AG04450 (cell line): ENCODE results near the gene MYH10. TPM values are rescaled to one million over a fixed set of nuclear protein-coding genes. Genes with fewer than 3 reads are reported as not detected.

Experiments
- CTCF ChIA-PET: fragments of 300-600, 350-600 bp; formaldehyde crosslinking; extraction: SDS; loops from one replicate; lab custom pipeline; 2022; ENCODE audit warnings: antibody characterized with exemption, inconsistent platforms; lab: Charles Lee
- POLR2A ChIA-PET: fragments of 350-600 bp; formaldehyde crosslinking; extraction: SDS; loops from one replicate; lab custom pipeline; 2021; ENCODE audit warnings: antibody characterized with exemption, inconsistent platforms; lab: Yijun Ruan, JAX
- DNase-seq: peaks from one replicate; pipeline ENCODE4 v3.0.0-alpha.2; 2011; ENCODE audit warnings: low read depth, low spot score
- H3K27ac ChIP-seq: one replicate; pipeline ENCODE4 v1.5.1; 2012; ENCODE audit warnings: low read depth, low read length, control low read depth
- H3K27me3 ChIP-seq: one replicate; pipeline ENCODE4 v1.6.0; 2012; ENCODE audit warnings: low read length; ENCODE audit not compliant: control insufficient read depth, insufficient read depth
- H3K4me3 ChIP-seq: 2 replicates; pipeline ENCODE4 v1.5.1; 2011; ENCODE audit warnings: mild to moderate bottlenecking, low read depth, low read length, control low read depth
- H3K9me3 ChIP-seq: 2 replicates; pipeline ENCODE4 v1.5.1; 2012; ENCODE audit warnings: low read length; ENCODE audit not compliant: control insufficient read depth, insufficient read depth
- polyA plus RNA-seq: library from polyadenylated mRNA; depleted of rRNA; stranded (reverse); fragments of >200 nt; gene quantifications from 2 replicates; pipeline ENCODE4 v1.2.3, GENCODE V29; 2011
- TF ChIP-seq, protein P1 (sequence below): IDR thresholded peaks from 2 replicates; pipeline ENCODE4 v1.5.1; 2011; ENCODE audit warnings: low read depth, low read length, control low read depth, inconsistent platforms

MYH10 gene
- polyA plus RNA-seq, 1 experiment: 103 TPM

DNA sequence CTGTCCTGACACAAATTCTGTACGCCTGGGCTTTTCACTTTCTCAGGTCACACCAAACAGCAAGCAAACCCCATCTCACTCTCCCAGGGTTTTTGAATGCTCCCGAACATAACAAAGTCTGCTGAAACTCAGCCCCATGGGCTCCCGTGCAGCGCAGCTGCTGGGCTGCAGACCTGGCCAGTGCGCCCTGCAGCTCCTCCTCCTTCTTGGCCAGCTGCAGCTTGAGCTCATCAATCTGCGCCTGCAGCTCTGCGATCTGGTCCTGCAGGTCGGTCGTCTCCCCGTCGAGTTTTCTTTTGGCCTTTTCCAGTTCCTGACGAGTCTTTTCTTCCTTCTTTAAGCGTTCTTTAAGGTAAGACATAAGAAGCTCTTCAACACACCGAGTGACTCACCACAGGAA is 124.4 kb downstream of the MYH10 start:
- H3K27me3 ChIP-seq: no peaks in the 10 kb centered on the region
- CTCF ChIA-PET: interaction anchor here (0.6 to 1.6 kb wide), 5 partner anchors 96 to 1048 kb away, joined by 3 to 5 read pairs (median 3); no protein-coding TSS in a partner anchor
- TF ChIP-seq, protein P1, sequence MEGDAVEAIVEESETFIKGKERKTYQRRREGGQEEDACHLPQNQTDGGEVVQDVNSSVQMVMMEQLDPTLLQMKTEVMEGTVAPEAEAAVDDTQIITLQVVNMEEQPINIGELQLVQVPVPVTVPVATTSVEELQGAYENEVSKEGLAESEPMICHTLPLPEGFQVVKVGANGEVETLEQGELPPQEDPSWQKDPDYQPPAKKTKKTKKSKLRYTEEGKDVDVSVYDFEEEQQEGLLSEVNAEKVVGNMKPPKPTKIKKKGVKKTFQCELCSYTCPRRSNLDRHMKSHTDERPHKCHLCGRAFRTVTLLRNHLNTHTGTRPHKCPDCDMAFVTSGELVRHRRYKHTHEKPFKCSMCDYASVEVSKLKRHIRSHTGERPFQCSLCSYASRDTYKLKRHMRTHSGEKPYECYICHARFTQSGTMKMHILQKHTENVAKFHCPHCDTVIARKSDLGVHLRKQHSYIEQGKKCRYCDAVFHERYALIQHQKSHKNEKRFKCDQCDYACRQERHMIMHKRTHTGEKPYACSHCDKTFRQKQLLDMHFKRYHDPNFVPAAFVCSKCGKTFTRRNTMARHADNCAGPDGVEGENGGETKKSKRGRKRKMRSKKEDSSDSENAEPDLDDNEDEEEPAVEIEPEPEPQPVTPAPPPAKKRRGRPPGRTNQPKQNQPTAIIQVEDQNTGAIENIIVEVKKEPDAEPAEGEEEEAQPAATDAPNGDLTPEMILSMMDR: no peak
- no peak overlapping the region for H3K27ac ChIP-seq
- DNase-seq: no peak
- no peaks in the 10 kb centered on the region for H3K9me3 ChIP-seq
- no peak overlapping the region for H3K4me3 ChIP-seq
- POLR2A ChIA-PET: interaction anchor here (0.6 kb wide), 1 partner anchor 48 kb away, joined by 4 read pairs; no protein-coding TSS in a partner anchor

DNA sequence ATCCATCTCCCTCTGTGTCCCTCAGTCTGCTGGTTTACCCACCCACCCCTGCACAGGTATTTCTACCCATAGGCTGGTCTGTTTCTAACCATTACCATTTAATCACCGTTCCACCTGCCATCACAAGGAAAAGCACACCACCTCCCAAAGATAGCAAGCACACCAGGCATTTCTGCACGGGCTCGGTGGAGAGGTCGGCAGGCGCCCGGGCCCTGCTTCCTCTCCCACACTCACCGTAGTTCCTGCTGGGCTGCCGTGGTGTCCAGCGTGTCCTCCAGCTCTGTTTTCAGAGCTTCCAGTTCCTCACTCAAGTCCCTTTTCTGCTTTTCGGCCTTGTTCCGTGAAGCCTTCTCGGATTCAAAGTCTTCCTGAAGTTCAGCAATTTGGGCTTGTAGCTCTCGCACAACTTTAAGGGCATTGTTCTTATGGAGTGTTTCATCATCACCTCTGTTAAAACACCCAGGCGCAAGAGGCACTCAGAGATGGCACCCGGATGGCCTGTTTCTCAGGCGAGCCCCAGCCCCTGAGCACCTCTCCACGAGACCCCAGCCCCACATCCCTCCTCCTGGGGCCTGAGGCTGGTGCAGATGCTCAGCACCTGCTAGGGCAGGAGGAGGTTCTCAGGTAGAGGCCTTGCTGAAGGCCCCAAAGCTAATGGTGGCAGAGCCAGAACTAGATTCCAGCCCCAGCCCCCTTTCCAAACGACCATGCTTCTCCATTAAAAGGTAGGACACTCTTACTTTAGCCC is 125.9 kb downstream of the MYH10 start:
- TF ChIP-seq, protein P1: no peak
- H3K4me3 ChIP-seq: no peak overlapping the region
- CTCF ChIA-PET: no interaction called here
- no peaks in the 10 kb centered on the region for H3K27me3 ChIP-seq
- POLR2A ChIA-PET: no interaction called here
- H3K27ac ChIP-seq: no peak overlapping the region
- no peak for DNase-seq
- no peaks in the 10 kb centered on the region for H3K9me3 ChIP-seq

DNA sequence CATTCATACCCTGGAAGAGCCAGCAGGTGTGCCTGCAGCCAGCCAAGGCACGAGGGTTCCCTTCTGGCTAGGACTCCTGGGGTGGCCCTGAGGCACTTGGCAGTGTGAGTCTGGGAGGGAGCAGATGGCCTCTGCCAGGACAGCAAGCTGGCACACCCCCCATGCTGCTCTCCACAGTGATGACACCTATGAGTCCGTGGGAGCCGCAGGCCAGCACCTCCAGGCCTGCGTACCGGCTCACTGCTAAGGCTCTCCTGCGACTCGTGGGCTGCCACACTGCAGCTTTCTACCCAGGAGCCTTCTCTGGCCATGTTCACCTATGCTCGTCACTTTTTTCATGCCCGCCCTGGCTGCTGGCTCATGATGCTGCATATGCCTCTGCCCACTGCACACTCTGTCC is 126.7 kb downstream of the MYH10 start:
- TF ChIP-seq, protein P1: no peak
- no peak overlapping the region for H3K4me3 ChIP-seq
- POLR2A ChIA-PET: no interaction called here
- CTCF ChIA-PET: no interaction called here
- H3K27me3 ChIP-seq: no peaks in the 10 kb centered on the region
- H3K27ac ChIP-seq: no peak overlapping the region
- DNase-seq: no peak
- no peaks in the 10 kb centered on the region for H3K9me3 ChIP-seq

DNA sequence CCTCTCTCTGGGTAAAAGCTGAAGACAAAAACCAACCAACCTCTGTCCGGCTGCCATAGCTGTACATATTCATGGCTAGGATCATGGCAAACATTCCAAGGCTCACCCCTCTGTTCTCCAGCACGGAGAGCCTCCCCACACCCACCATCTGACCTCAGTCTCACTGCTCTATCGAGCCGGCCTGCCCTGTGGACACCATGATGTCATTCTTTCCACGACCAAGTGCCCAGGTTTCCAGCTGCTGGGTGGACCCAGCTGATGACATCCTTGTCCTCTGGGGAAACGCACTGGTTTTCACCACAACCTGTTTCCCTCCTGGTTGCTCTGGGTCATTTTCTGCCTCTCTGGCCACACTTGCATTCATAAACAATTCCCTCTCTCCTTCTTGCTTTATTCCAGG is 127.2 kb downstream of the MYH10 start:
- POLR2A ChIA-PET: no interaction called here
- CTCF ChIA-PET: no interaction called here
- H3K27ac ChIP-seq: no peak overlapping the region
- H3K27me3 ChIP-seq: no peaks in the 10 kb centered on the region
- TF ChIP-seq, protein P1: no peak
- no peak for DNase-seq
- H3K9me3 ChIP-seq: no peaks in the 10 kb centered on the region
- no peak overlapping the region for H3K4me3 ChIP-seq

DNA sequence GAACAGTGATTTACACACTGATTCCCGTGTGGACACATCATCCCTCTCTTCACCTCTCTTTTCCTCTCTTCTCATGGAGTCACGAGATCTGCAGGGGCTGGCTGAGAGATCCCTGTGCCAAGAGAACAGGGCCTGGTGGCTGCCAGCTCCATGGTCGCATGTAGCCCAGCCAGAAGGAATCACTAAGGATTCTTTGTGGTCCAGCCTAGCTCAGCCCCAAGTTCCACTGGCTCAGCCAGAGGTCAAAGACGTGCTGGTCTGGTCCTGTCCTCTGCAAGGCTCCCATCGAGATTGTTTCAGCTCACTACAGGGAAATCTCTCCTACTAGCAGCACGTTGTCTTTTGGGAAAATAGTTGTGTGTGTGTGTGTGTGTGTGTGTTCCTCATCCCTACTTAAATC is 128.4 kb downstream of the MYH10 start:
- no peaks in the 10 kb centered on the region for H3K9me3 ChIP-seq
- no peak overlapping the region for H3K4me3 ChIP-seq
- no peaks in the 10 kb centered on the region for H3K27me3 ChIP-seq
- POLR2A ChIA-PET: no interaction called here
- no peak overlapping the region for H3K27ac ChIP-seq
- DNase-seq: no peak
- CTCF ChIA-PET: no interaction called here
- TF ChIP-seq, protein P1: no peak
